ENCODE results near the gene B4GALT2. TPM values are rescaled to one million over a fixed set of nuclear protein-coding genes. Genes with fewer than 3 reads are reported as not detected.

B4GALT2 gene
- total and polyA plus RNA-seq, 2 experiments from 2014 or later: 81.6 to 97.4 TPM

DNA sequence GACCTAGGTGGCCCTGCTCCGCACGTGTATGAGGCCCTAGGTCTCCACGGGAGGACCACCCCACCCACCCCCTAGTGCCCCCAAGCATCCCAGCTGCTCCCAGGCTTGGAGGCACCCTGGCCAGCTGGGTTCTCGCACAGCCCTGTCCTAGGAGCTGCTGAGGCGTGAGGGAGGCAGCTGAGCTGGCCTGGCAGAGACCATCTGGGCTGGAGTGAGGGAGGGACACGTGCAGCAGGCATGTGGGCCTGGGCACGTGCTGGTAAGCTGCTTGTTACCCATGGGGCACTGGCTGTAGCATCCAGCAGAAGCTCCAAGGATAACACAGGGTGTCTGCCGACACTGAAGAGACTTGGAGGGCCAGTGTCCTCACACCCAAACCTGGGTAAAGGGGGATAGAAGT, 42.1 kb downstream of the B4GALT2 start:
- Histone ChIP-seq H3K4me3 (no peak overlapping the region), H3K9me3 (ENCODE audit: low read depth) (no peaks in the 10 kb centered on the region), H3K4me1 (ENCODE audit: low read depth) (no peaks in the 10 kb centered on the region), H3K27ac (no peak overlapping the region), H3K36me3 (no peaks in the 10 kb centered on the region), H3K27me3 (no peaks in the 10 kb centered on the region)
- TF ChIP-seq, protein P1, sequence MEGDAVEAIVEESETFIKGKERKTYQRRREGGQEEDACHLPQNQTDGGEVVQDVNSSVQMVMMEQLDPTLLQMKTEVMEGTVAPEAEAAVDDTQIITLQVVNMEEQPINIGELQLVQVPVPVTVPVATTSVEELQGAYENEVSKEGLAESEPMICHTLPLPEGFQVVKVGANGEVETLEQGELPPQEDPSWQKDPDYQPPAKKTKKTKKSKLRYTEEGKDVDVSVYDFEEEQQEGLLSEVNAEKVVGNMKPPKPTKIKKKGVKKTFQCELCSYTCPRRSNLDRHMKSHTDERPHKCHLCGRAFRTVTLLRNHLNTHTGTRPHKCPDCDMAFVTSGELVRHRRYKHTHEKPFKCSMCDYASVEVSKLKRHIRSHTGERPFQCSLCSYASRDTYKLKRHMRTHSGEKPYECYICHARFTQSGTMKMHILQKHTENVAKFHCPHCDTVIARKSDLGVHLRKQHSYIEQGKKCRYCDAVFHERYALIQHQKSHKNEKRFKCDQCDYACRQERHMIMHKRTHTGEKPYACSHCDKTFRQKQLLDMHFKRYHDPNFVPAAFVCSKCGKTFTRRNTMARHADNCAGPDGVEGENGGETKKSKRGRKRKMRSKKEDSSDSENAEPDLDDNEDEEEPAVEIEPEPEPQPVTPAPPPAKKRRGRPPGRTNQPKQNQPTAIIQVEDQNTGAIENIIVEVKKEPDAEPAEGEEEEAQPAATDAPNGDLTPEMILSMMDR (IDR thresholded peaks at IDR 0.05; ENCODE audit: low read depth, low read length): no peak
- no peak for DNase-seq (ENCODE audit: low read depth in 1 of 2, low spot score in 1 of 2)

DNA sequence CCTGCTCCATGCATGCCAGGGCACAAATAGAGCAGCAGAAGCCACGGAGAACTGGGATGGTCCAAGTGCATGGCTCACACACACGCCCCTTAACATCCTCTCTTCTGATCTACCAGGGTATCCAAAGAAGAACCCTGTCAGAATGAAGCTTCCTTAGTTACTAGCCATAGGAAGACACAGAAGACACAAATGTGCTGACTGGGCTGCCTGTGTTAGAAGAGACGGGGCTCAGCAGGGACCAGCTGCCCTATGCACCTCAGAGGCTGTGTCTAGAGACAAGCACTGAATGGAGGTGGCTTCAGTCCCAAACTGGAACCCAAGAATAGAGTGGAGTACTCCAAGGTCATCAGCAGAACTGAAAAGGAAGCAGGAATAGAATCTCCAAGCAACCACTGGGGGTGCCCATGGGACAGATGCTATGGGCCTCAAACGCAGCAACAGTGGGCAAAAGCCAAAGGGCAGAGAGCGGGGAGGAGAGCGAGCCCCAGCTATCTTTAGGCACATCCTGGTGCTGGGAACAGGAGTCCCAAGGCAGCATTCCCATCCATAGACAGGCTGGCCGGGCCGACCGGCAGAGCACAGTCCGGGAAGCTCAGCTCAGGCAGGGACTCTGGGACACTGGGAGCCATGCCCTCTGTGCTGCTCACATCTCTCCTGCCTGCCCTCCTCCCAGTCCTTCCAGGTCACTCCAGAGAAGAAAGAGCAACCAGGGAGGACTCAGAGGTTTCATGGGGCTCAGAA, 42.7 kb downstream of the B4GALT2 start:
- no peak for DNase-seq (ENCODE audit: low read depth in 1 of 2, low spot score in 1 of 2)
- TF ChIP-seq, protein P1 (IDR thresholded peaks at IDR 0.05; ENCODE audit: low read depth, low read length): no peak
- H3K27ac ChIP-seq: no peak overlapping the region

DNA sequence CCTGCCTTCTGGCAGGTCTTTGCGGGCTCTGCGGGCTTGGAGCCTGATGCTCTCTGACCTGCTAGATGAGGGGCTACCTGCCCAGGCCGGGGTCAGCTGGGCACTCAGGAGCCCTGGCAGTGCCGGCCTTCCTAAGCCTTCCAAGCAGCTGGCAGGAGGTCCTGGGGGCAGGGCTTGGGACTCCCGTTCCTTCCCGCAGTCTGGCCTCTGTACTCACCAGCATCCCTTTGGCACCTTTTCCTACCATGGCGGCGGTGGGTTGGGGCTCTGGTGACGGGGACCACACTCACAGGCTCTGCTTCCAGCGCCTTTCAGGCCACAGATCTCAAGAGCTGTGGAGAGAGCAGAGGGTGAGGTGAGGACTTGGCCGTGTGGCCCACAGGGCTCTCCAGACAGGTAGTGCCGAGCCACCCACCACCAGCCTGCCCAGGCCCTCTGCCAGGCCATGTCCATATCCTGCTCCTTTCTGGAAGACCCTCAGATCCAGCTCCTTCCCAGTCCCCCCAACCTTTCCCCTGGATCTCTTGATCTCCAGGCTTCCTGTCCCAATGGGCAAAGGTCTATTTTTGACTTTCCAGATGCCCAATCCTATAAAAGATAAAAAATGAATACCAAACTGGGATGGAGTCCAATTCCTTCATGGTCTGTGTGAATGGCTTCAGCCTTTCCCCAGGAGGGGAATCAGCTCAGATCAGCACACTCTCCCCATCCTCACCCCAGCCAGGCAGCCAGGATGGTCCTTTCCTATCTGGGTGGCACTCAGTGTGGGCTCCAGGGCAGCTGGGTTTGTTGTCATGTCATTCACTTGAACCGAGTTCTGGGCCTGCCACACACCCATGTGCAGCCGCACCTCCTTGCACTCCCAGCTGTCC, 45.3 kb downstream of the B4GALT2 start:
- TF ChIP-seq, protein P1 (IDR thresholded peaks at IDR 0.05; ENCODE audit: low read depth, low read length): no peak
- Histone ChIP-seq H3K4me1 (ENCODE audit: low read depth) (peaks cover 2% of the 10 kb centered on the region), H3K27ac (no peak overlapping the region), H3K36me3 (no peaks in the 10 kb centered on the region), H3K27me3 (no peaks in the 10 kb centered on the region), H3K9me3 (ENCODE audit: low read depth) (no peaks in the 10 kb centered on the region), H3K4me3 (no peak overlapping the region)
- no peak for DNase-seq (ENCODE audit: low read depth in 1 of 2, low spot score in 1 of 2)

More for the DNA sequence above, 42.7 kb downstream of the B4GALT2 start:
- Histone ChIP-seq H3K9me3 (ENCODE audit: low read depth) (no peaks in the 10 kb centered on the region), H3K27me3 (no peaks in the 10 kb centered on the region), H3K36me3 (no peaks in the 10 kb centered on the region), H3K4me3 (no peak overlapping the region), H3K4me1 (ENCODE audit: low read depth) (no peaks in the 10 kb centered on the region)

DNA sequence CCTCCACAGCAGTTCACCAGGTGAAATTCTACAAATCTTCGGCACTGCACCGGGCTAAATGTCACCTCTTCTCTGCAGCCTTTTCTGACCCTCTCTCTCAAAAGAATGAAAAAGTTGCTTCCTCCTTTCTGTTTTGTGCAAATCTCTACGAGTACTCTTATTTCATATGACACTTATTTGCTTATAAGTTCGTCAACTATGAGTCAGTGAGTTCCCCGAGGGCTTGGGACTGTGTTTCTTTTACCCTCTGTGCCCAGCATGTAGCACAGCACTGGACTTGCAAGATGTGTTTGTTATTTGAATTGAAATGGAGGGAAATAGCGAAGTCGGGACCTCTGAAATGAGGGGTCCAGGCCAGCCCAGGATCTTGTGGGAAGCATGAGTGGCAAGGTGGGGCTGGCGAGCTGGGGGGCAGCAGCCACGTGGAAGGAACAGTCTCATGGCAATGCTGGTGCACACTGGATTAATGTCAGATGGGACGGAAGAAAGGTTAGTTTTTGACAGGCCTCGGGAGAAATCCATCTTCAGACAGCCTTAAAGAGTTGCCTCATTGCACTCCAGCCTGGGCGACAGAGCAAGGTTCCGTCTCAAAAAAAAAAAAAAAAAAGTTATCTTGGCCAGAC, 46.0 kb downstream of the B4GALT2 start:
- no peaks in the 10 kb centered on the region for H3K9me3 ChIP-seq (ENCODE audit: low read depth)
- no peaks in the 10 kb centered on the region for H3K27me3 ChIP-seq
- TF ChIP-seq, protein P1 (IDR thresholded peaks at IDR 0.05; ENCODE audit: low read depth, low read length): no peak
- H3K4me1 ChIP-seq (ENCODE audit: low read depth): peaks cover 5% of the 10 kb centered on the region
- H3K4me3 ChIP-seq: no peak overlapping the region
- H3K27ac ChIP-seq: no peak overlapping the region
- no peak for DNase-seq (ENCODE audit: low read depth in 1 of 2, low spot score in 1 of 2)
- H3K36me3 ChIP-seq: no peaks in the 10 kb centered on the region

DNA sequence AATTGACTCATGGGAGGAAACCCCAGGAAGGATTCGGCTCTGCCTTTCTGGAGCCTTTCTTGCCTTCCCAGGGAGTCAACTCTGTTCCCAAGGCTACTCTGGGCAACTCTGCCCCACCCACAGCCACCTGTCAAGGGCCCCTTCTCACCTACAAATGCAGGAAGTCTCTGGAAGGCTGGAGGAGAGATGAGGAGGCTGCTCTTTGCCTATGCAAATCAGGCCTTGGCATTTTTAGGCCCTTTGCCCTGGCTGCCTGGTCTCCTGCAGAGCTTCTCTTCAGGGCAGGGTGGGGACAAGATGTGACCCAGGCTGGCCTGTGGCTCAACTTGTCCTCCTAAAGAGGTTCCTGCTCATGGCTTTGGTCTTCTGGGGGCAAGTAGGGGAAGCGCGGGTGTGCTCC, 46.8 kb downstream of the B4GALT2 start:
- Histone ChIP-seq H3K9me3 (ENCODE audit: low read depth) (no peaks in the 10 kb centered on the region), H3K4me3 (no peak overlapping the region), H3K27ac (no peak overlapping the region), H3K27me3 (no peaks in the 10 kb centered on the region), H3K4me1 (ENCODE audit: low read depth) (peaks cover 5% of the 10 kb centered on the region), H3K36me3 (no peaks in the 10 kb centered on the region)
- DNase-seq (ENCODE audit: low read depth in 1 of 2, low spot score in 1 of 2): no peak
- TF ChIP-seq, protein P1 (IDR thresholded peaks at IDR 0.05; ENCODE audit: low read depth, low read length): no peak

Data from cardiac muscle cell (in vitro differentiated cells and primary cell).